BE2C (cell line): ENCODE measurements around the gene ARHGAP19.

ENCODE experiments used
- DNase-seq: peaks from one replicate; pipeline ENCODE4 v3.0.0-alpha.2; 2020
- H3K27me3 ChIP-seq: fragments of 250-450 bp; sonication (Bioruptor Pico); 2 replicates; pipeline ENCODE4 v1.5.1; 2020; ENCODE audit warnings: mild to moderate bottlenecking
- H3K36me3 ChIP-seq: fragments of 250-450 bp; sonication (Bioruptor Pico); 2 replicates; pipeline ENCODE4 v1.5.1; 2020; ENCODE audit warnings: mild to moderate bottlenecking
- H3K4me1 ChIP-seq: fragments of 250-450 bp; sonication (Bioruptor Pico); 2 replicates; pipeline ENCODE4 v1.5.1; 2020
- H3K4me3 ChIP-seq: 2 replicates; pipeline ENCODE4 v1.5.1; 2011; ENCODE audit warnings: low read depth, low read length
- H3K9me3 ChIP-seq: fragments of 250-450 bp; sonication (Bioruptor Pico); 2 replicates; pipeline ENCODE4 v1.5.1; 2020
- TF ChIP-seq, protein P1 (sequence below): IDR thresholded peaks from 2 replicates; pipeline ENCODE4 v1.5.1; 2012; ENCODE audit warnings: mild to moderate bottlenecking, low read depth, low read length

The ARHGAP19 gene

DNA sequence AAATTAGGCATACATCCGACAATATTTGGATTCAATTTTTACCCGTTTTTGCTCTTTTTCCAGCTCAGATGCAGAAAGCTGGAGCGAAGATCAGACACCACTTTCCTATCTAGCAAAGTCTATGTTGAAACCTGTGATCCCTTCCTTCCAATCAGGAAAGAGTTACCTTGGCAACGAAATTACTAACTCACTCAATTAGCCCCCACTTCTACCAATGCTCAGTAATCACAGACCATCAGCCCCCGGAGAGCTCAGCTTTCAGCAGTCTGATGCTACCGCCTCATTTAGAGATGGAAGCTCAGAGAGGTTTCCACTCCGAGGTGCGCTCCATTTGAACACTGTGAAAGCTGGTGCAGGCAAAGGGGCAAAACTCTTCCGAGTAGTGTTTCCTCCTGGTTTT, 33.3 kb upstream of the ARHGAP19 start:
- no peak for DNase-seq
- H3K36me3 ChIP-seq: no peaks in the 10 kb centered on the region
- TF ChIP-seq, protein P1, sequence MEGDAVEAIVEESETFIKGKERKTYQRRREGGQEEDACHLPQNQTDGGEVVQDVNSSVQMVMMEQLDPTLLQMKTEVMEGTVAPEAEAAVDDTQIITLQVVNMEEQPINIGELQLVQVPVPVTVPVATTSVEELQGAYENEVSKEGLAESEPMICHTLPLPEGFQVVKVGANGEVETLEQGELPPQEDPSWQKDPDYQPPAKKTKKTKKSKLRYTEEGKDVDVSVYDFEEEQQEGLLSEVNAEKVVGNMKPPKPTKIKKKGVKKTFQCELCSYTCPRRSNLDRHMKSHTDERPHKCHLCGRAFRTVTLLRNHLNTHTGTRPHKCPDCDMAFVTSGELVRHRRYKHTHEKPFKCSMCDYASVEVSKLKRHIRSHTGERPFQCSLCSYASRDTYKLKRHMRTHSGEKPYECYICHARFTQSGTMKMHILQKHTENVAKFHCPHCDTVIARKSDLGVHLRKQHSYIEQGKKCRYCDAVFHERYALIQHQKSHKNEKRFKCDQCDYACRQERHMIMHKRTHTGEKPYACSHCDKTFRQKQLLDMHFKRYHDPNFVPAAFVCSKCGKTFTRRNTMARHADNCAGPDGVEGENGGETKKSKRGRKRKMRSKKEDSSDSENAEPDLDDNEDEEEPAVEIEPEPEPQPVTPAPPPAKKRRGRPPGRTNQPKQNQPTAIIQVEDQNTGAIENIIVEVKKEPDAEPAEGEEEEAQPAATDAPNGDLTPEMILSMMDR: no peak
- no peak overlapping the region for H3K4me3 ChIP-seq
- H3K4me1 ChIP-seq: 0 out of 2 replicates have a peak, but pooled peaks cover 2% of the 10 kb centered on the region
- H3K9me3 ChIP-seq: no peaks in the 10 kb centered on the region
- no peaks in the 10 kb centered on the region for H3K27me3 ChIP-seq

DNA sequence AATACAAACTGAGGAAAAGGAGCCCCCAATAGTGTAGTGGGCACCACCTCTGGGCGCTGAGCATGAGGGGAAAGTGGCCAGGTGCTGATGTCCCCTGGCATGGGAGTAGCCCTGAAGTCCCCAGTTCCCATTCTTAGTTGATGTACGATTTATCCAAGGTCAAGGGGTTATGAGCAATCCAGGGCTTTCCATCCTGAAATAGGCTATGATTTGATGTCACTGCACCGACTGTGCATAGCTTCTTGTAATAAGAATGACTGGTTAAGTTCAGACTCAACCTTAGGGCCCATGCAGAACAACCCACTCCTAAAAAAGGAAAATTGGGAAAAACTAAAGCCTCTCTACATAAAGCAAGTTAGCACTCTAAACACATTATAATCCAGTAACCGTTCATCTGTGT, 31.1 kb upstream of the ARHGAP19 start:
- TF ChIP-seq, protein P1: no peak
- Histone ChIP-seq H3K4me3 (no peak overlapping the region), H3K36me3 (no peaks in the 10 kb centered on the region), H3K4me1 (0 out of 2 replicates have a peak, but pooled peaks cover 2% of the 10 kb centered on the region), H3K27me3 (no peaks in the 10 kb centered on the region), H3K9me3 (no peaks in the 10 kb centered on the region)
- no peak for DNase-seq

DNA sequence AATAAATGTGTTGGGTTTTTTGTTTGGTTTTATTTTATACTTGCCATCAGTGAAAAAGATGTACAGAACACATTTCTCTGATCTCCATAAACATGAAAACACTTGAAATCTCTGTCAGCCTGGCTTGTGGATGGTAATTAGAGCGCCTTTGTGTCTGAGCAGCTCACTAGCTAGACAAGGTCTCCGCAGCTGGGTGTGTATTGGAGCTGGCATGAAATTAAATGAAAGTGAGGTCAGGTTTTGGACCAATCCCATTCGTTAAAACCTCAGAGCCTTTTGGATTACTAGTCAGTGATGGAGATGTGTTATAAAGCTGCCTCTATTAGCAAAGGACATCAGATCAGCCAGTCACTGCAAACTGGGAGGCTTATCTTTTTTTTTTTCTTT, 29.4 kb upstream of the ARHGAP19 start:
- Histone ChIP-seq H3K36me3 (no peaks in the 10 kb centered on the region), H3K4me3 (no peak overlapping the region), H3K9me3 (no peaks in the 10 kb centered on the region), H3K4me1 (0 out of 2 replicates have a peak, but pooled peaks cover 2% of the 10 kb centered on the region), H3K27me3 (no peaks in the 10 kb centered on the region)
- TF ChIP-seq, protein P1: no peak
- DNase-seq: no peak

DNA sequence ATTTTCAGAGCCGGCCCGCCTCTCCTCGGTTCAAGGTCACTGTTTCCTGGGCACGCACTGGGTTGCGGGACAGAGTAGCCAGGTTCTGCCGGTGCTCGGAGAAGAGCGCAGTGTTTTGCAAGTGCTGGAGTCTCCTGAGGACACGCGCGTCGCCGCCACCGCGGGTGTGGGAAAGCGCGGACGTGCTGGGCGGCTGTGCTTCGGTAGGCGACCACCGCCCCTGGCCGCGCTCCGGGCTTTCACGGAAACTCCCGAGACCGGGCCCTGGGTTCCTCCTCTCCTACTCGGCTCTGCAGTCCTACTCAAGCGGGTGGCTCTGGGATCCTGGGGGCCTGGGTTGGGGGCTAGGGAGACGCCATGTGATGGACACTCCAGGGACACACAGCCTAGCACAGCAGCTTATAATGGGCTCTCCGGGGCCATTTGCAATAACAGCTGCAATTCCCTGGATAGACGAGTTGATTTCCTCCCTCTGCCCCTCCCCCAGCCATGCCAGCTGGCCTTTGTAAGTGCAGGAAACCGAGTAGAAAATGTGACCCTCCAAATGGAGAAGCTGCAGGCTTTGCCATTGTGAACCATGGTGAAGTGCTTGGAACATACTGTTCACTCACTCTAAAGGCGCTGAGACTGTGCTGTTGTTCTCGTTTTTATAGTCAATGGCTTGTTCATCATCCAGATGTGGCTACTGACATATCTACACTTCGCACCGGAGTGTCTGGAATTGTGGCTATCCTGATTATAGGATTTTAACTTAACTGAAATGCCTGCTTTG, 28.8 kb upstream of the ARHGAP19 start:
- TF ChIP-seq, protein P1: no peak
- H3K27me3 ChIP-seq: no peaks in the 10 kb centered on the region
- H3K36me3 ChIP-seq: no peaks in the 10 kb centered on the region
- H3K9me3 ChIP-seq: no peaks in the 10 kb centered on the region
- H3K4me1 ChIP-seq: 0 out of 2 replicates have a peak, but pooled peaks cover 2% of the 10 kb centered on the region
- no peak for DNase-seq
- no peak overlapping the region for H3K4me3 ChIP-seq

DNA sequence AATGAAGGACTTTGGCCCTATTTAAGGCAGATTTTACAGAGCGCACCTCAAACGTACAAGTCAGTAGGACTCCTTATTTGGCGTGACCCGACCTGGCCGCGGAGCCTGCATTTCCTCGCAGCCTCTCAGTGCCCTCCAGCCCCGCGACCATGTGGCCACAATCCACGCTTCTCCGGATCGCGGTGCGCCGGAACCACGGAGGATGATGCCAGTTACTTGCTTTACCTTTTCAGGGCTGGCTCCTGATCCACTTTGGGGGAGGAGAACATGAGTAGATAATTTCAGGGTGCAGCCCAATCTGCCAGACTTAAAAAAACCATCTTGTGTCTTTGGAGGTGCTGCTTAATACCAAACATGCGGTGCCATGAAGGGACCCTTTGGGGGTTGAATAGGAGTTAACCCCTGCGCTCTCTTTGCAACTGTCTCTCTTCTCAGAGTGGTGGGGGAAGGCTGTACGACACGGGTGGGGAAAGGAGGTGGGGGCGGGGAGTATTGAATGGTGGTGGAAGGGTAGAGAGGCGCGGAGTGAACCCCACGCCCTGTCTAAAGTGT, 28.1 kb upstream of the ARHGAP19 start:
- TF ChIP-seq, protein P1: no peak
- Histone ChIP-seq H3K27me3 (no peaks in the 10 kb centered on the region), H3K4me1 (0 out of 2 replicates have a peak, but pooled peaks cover 2% of the 10 kb centered on the region), H3K4me3 (peak overlapping the region; percentile 57), H3K36me3 (no peaks in the 10 kb centered on the region), H3K9me3 (no peaks in the 10 kb centered on the region)
- no peak for DNase-seq
